Calu3 (cell line): ENCODE data around the gene CACNA1D. TPM values are rescaled to one million over a fixed set of nuclear protein-coding genes. Genes with fewer than 3 reads are reported as not detected.

Source experiments
- BruUV-seq: library from RNA; stranded (reverse); fragments of 400-500 nt; replicated peaks from 2 replicates; lab custom pipeline; 2021; lab: Mats Ljungman, UMichigan
- CTCF ChIA-PET: fragments of 300-600 bp; sonication (Branson Sonifier 250); formaldehyde crosslinking; loops from one replicate; lab custom pipeline; 2022; ENCODE audit warnings: antibody characterized with exemption; lab: Charles Lee
- DNase-seq: peaks from one replicate; pipeline ENCODE4 v3.0.0; 2022
- H3K27ac Mint-ChIP-seq: one replicate; pipeline ENCODE4 v1.8.0; 2022; ENCODE audit warnings: mixed read lengths; ENCODE audit not compliant: unreplicated experiment
- H3K27me3 Mint-ChIP-seq: one replicate; pipeline ENCODE4 v1.8.0; 2022; ENCODE audit warnings: mixed read lengths; ENCODE audit not compliant: unreplicated experiment
- H3K36me3 Mint-ChIP-seq: one replicate; pipeline ENCODE4 v1.8.0; 2022; ENCODE audit warnings: mild to moderate bottlenecking, moderate library complexity, mixed read lengths; ENCODE audit not compliant: insufficient read depth, unreplicated experiment
- H3K4me1 Mint-ChIP-seq: one replicate; pipeline ENCODE4 v1.8.0; 2022; ENCODE audit warnings: mild to moderate bottlenecking, low read depth, mixed read lengths; ENCODE audit not compliant: unreplicated experiment
- H3K4me3 Mint-ChIP-seq: one replicate; pipeline ENCODE4 v1.8.0; 2022; ENCODE audit warnings: mild to moderate bottlenecking, low read depth, moderate library complexity, mixed read lengths; ENCODE audit not compliant: unreplicated experiment
- H3K9me3 Mint-ChIP-seq: one replicate; pipeline ENCODE4 v1.8.0; 2022; ENCODE audit warnings: low read depth, mixed read lengths; ENCODE audit not compliant: unreplicated experiment
- intact Hi-C: fragments of 100-400 bp; cut with micrococcal nuclease; formaldehyde crosslinking; loops from one replicate; pipeline ENCODE4 v1.10.0; 2022; ENCODE audit not compliant: unreplicated experiment
- total RNA-seq: library from RNA; stranded (reverse); gene quantifications from 2 replicates; pipeline ENCODE4 v1.2.3, GENCODE V29; 2022
- TF ChIP-seq, protein P1 (sequence below): fragments of 200-600 bp; IDR thresholded peaks from one replicate; pipeline ENCODE4 v1.8.0; 2022; ENCODE audit warnings: antibody characterized with exemption; ENCODE audit not compliant: unreplicated experiment

CACNA1D gene
- total RNA-seq, 1 experiment from 2014 or later: 48.3 TPM

DNA sequence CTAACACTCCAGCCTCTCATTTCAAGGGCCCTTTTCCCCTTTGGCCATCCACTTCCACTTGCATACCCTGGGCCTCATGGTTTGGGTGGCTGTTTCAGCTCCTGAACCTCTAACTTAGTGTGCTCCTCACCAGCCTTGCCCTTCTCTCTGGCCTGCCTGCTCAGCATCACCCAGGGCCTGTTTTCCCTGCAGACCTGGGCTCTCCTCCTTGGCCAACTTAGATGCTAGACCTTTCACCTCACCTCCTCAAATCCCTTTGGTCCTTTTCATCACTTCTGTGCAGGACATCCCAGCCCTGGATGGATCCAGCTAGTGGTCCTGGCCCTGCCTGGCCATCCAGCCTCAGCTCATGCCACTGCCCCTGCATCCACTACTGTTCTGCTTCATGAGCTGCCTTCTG, 95.4 kb downstream of the CACNA1D start:
- TF ChIP-seq, protein P1, sequence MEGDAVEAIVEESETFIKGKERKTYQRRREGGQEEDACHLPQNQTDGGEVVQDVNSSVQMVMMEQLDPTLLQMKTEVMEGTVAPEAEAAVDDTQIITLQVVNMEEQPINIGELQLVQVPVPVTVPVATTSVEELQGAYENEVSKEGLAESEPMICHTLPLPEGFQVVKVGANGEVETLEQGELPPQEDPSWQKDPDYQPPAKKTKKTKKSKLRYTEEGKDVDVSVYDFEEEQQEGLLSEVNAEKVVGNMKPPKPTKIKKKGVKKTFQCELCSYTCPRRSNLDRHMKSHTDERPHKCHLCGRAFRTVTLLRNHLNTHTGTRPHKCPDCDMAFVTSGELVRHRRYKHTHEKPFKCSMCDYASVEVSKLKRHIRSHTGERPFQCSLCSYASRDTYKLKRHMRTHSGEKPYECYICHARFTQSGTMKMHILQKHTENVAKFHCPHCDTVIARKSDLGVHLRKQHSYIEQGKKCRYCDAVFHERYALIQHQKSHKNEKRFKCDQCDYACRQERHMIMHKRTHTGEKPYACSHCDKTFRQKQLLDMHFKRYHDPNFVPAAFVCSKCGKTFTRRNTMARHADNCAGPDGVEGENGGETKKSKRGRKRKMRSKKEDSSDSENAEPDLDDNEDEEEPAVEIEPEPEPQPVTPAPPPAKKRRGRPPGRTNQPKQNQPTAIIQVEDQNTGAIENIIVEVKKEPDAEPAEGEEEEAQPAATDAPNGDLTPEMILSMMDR: no peak
- Mint-ChIP-seq H3K9me3 (no peaks in the 10 kb centered on the region), H3K27me3 (no peaks in the 10 kb centered on the region), H3K27ac (no peak overlapping the region), H3K36me3 (no peaks in the 10 kb centered on the region), H3K4me1 (peaks cover 9% of the 10 kb centered on the region), H3K4me3 (no peak overlapping the region)
- DNase-seq: no peak
- BruUV-seq: no TSS peak
- CTCF ChIA-PET: no interaction called here
- intact Hi-C loops: no loop called here

DNA sequence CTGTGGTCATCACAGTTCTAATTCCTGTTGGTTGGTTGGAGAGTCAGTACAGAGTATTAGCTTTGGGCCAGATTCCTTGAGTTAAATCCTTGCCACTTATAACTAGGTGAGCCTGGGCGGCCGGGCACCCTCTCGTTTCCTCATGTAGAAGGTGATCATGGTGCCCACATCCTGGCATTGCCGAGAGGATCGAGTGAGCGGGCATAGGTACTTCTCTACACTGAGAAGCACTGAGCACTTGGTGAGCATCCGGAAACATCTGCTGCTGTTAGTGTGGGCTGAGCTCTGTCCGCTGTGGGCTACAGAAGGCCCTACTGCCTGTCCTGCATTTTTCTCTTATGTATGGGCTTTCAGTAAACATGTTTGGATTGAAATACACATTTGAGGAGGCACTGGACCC, 96.2 kb downstream of the CACNA1D start:
- intact Hi-C loops: no loop called here
- TF ChIP-seq, protein P1: no peak
- no peak overlapping the region for H3K4me3 Mint-ChIP-seq
- H3K4me1 Mint-ChIP-seq: peaks cover 9% of the 10 kb centered on the region
- H3K9me3 Mint-ChIP-seq: no peaks in the 10 kb centered on the region
- H3K36me3 Mint-ChIP-seq: no peaks in the 10 kb centered on the region
- DNase-seq: no peak
- no peak overlapping the region for H3K27ac Mint-ChIP-seq
- H3K27me3 Mint-ChIP-seq: no peaks in the 10 kb centered on the region
- CTCF ChIA-PET: no interaction called here
- no TSS peak for BruUV-seq

DNA sequence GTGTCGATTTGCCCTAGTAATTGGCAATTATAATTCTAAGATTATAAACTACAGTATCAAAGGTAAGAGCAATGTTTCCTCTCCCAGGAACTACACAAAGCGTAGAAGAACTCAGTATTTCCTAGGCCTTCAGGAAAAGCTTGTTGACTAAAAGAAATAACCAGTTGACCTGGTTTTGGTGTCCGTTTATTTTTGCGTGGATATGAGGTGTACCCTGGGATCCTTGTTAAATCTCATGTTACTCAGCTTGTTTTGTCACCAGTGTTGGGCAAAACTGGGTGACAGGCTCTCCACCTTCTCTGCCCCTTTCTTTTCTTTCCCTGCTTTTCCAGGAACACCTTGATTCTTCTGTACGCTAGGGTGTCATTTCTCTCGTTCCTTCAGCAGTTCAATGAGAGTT, 97.2 kb downstream of the CACNA1D start:
- no peak for DNase-seq
- TF ChIP-seq, protein P1: no peak
- peaks cover 9% of the 10 kb centered on the region for H3K4me1 Mint-ChIP-seq
- no TSS peak for BruUV-seq
- H3K27ac Mint-ChIP-seq: no peak overlapping the region
- no peaks in the 10 kb centered on the region for H3K9me3 Mint-ChIP-seq
- CTCF ChIA-PET: no interaction called here
- H3K36me3 Mint-ChIP-seq: no peaks in the 10 kb centered on the region
- no peaks in the 10 kb centered on the region for H3K27me3 Mint-ChIP-seq
- intact Hi-C loops: no loop called here
- no peak overlapping the region for H3K4me3 Mint-ChIP-seq

DNA sequence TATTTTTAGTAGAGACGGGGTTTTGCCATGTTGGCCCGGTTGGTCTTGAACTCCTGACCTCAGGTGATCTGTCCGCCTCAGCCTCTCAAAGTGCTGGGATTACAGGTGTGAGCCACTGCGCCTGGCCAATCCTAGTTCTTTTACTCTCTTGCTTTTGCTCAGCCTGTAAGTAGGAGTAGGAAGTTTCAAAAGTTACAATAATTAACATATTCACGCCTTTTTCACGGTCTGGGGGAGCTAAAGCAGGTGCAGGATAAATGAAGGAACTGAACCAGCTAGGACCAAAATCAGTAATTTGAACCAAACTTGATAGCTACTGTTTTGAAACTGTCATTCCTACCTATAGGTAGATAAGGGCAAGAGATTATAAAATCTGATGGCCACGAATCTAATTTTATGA, 98.5 kb downstream of the CACNA1D start:
- no peaks in the 10 kb centered on the region for H3K27me3 Mint-ChIP-seq
- H3K4me3 Mint-ChIP-seq: no peak overlapping the region
- CTCF ChIA-PET: no interaction called here
- no peaks in the 10 kb centered on the region for H3K36me3 Mint-ChIP-seq
- TF ChIP-seq, protein P1: no peak
- no peak for DNase-seq
- no peaks in the 10 kb centered on the region for H3K9me3 Mint-ChIP-seq
- BruUV-seq: no TSS peak
- intact Hi-C loops: no loop called here
- no peak overlapping the region for H3K27ac Mint-ChIP-seq
- H3K4me1 Mint-ChIP-seq: peaks cover 8% of the 10 kb centered on the region

DNA sequence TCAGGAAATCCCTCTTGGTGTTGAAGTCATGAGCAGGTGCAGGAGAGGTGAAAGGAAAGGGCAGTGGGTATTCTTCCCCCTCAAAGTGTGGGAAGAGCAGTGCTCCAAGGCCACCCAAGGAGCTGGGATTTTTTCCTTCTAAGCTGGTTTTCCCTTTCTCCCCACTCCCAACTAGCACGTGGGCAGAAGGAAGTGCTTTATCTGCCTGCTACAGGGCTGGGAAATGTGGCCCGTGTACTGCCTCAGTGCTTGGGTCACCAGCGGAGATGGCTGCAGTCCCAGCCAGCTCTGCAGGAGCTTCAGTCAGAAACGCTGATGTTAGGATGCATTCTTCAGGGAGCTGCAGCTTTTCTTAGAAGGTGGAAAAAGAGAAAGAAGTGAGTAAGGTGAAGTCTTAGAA, 99.2 kb downstream of the CACNA1D start:
- Mint-ChIP-seq H3K27ac (no peak overlapping the region), H3K4me3 (no peak overlapping the region), H3K9me3 (no peaks in the 10 kb centered on the region), H3K36me3 (no peaks in the 10 kb centered on the region), H3K27me3 (no peaks in the 10 kb centered on the region), H3K4me1 (peaks cover under 1% of the 10 kb centered on the region)
- no TSS peak for BruUV-seq
- CTCF ChIA-PET: no interaction called here
- no peak for DNase-seq
- TF ChIP-seq, protein P1: no peak
- intact Hi-C loops: no loop called here
